Fibroblast of the aortic adventitia (primary cell): Measurements from ENCODE around the gene TCN2. TPM values are rescaled to one million over a fixed set of nuclear protein-coding genes. Genes with fewer than 3 reads are reported as not detected.
"Not testable (repeated sequence)": the region's sequence is repeated elsewhere in the genome, so short reads cannot be mapped to it uniquely, and the experiment has no call there.

Experiments used
- DNase-seq: peaks from one replicate; pipeline ENCODE4 v3.0.0-alpha.2; 2010; ENCODE audit warnings: low read depth
- H3K4me3 ChIP-seq: 2 replicates; pipeline ENCODE4 v1.5.1; 2011; ENCODE audit warnings: low read depth, mild to moderate bottlenecking, control low read depth, low read length, moderate library complexity
- CTCF ChIP-seq: IDR thresholded peaks from 2 replicates; pipeline ENCODE4 v1.5.1; 2011; ENCODE audit warnings: mild to moderate bottlenecking, low read length, control low read depth, inconsistent platforms; ENCODE audit not compliant: insufficient read depth
- total RNA-seq: library from RNA; depleted of rRNA; stranded (reverse); fragments of >200 nt; gene quantifications from 2 replicates; pipeline ENCODE4 v1.2.3, GENCODE V29; 2012; ENCODE audit warnings: low replicate concordance

Gene TCN2
- total RNA-seq, 1 donor: 13.9 TPM

GRCh38 chr22:30591588-30592359 is 15.2 kb upstream of the TCN2 start, which contains the start of gene PES1:
TSS of gene PES1 (minus strand) at chr22:30591910. CDS start at chr22:30591833, 77 bp downstream.
- DNase-seq: peak; percentile 99
- no peak for TF ChIP-seq CTCF
- H3K4me3 ChIP-seq: peak within 1 kb of the TSS; percentile 98

DNA sequence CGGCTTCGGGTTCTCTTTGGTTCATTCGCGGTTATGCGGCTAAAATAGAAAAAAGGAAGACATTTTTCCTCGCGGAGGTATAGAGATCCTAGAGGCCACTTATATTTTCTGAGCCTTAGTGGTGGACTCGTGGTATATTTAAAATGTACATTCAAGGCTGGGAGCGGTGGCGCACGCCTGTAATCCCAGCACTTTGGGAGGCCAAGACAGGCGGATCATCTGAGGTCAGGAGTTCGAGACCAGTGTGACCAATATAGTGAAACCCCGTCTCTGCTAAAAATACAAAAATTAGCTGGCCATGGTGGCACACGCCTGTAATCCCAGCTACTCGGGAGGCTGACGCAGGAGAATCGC is 14.6 kb upstream of the TCN2 start:
- not testable (repeated sequence) for DNase-seq
- H3K4me3 ChIP-seq: peak overlapping the region; percentile 61

GRCh38 chr22:30596199-30596598 is 10.8 kb upstream of the TCN2 start:
- no peak for TF ChIP-seq CTCF
- no peak overlapping the region for H3K4me3 ChIP-seq
- DNase-seq: no peak

GRCh38 chr22:30596886-30597285 is 10.1 kb upstream of the TCN2 start:
- TF ChIP-seq CTCF: no peak
- no peak overlapping the region for H3K4me3 ChIP-seq
- DNase-seq: no peak

- no peak for DNase-seq
- no peak overlapping the region for H3K4me3 ChIP-seq
- TF ChIP-seq CTCF: no peak
These were observed 8.0 kb upstream of the TCN2 start for GRCh38 chr22:30598986-30599385.

GRCh38 chr22:30600921-30601320 is 6.1 kb upstream of the TCN2 start:
- no peak for TF ChIP-seq CTCF
- no peak overlapping the region for H3K4me3 ChIP-seq
- no peak for DNase-seq

- H3K4me3 ChIP-seq: no peak overlapping the region
- no peak for TF ChIP-seq CTCF
- DNase-seq: no peak
These were observed 5.5 kb upstream of the TCN2 start for GRCh38 chr22:30601464-30601863.
